HFFc6 (cell line): ENCODE measurements around the gene ATRAID. TPM values are rescaled to one million over a fixed set of nuclear protein-coding genes. Genes with fewer than 3 reads are reported as not detected.
"Not testable (repeated sequence)": the region's sequence is repeated elsewhere in the genome, so short reads cannot be mapped to it uniquely, and the experiment has no call there.

Source experiments
- DNase-seq: peaks from one replicate; pipeline ENCODE4 v3.0.0-alpha.2; 2018
- H3K27ac Mint-ChIP-seq: 2 replicates; pipeline ENCODE4 v1.8.0; 2020; ENCODE audit warnings: mild to moderate bottlenecking, mixed read lengths
- H3K27me3 Mint-ChIP-seq: 2 replicates; pipeline ENCODE4 v1.8.0; 2021; ENCODE audit warnings: mild to moderate bottlenecking, moderate library complexity, mixed read lengths; ENCODE audit not compliant: insufficient read depth
- H3K36me3 Mint-ChIP-seq: 2 replicates; pipeline ENCODE4 v1.8.0; 2021; ENCODE audit warnings: low read depth, mixed read lengths
- H3K4me1 Mint-ChIP-seq: 2 replicates; pipeline ENCODE4 v1.8.0; 2020; ENCODE audit warnings: low read depth, mixed read lengths
- H3K4me3 Mint-ChIP-seq: 2 replicates; pipeline ENCODE4 v1.8.0; 2020; ENCODE audit warnings: mild to moderate bottlenecking, moderate library complexity, mixed read lengths
- H3K9me3 Mint-ChIP-seq: 2 replicates; pipeline ENCODE4 v1.8.0; 2020; ENCODE audit warnings: mild to moderate bottlenecking, mixed read lengths
- CTCF ChIP-seq: fragments of 200-600 bp; sonication (generic); IDR thresholded peaks from 2 replicates; pipeline ENCODE4 v1.5.0; 2021; ENCODE audit warnings: antibody characterized with exemption, mild to moderate bottlenecking
- total RNA-seq, 6 experiments: library from RNA; stranded (reverse); fragmentation: NEBNext Ultra II Directional; extraction: Animal tissue kit (Norgen Biotek cat#: 25700); gene quantifications; 2 replicates in 1 of 6; 3 replicates in 5 of 6; pipeline ENCODE4 v1.2.3, GENCODE V29; 2021

Gene ATRAID
- total RNA-seq, 6 experiments from 2014 or later, result 98.8 to 123 (median 116) TPM

GRCh38 chr2:27189989-27190388 is 21.9 kb upstream of the ATRAID start:
- Mint-ChIP-seq H3K9me3 (no peaks in the 10 kb centered on the region), H3K36me3 (no peaks in the 10 kb centered on the region), H3K27ac (no peak overlapping the region), H3K4me1 (peaks cover 10% of the 10 kb centered on the region), H3K4me3 (no peak overlapping the region), H3K27me3 (peaks cover 12% of the 10 kb centered on the region)
- DNase-seq, result no peak
- TF ChIP-seq CTCF, result no peak

- Mint-ChIP-seq H3K9me3 (no peaks in the 10 kb centered on the region), H3K36me3 (no peaks in the 10 kb centered on the region), H3K27me3 (peaks cover 12% of the 10 kb centered on the region), H3K4me3 (no peak overlapping the region), H3K27ac (no peak overlapping the region), H3K4me1 (no peaks in the 10 kb centered on the region)
- peak; percentile 58 for DNase-seq
- peak; percentile 85 for TF ChIP-seq CTCF
Measured at GRCh38 chr2:27191070-27191829, 20.6 kb upstream of the ATRAID start.

GRCh38 chr2:27194538-27195354 is 17.1 kb upstream of the ATRAID start:
- no peak for TF ChIP-seq CTCF
- no peaks in the 10 kb centered on the region for H3K9me3 Mint-ChIP-seq
- no peak overlapping the region for H3K4me3 Mint-ChIP-seq
- H3K27ac Mint-ChIP-seq, result no peak overlapping the region
- peaks cover 7% of the 10 kb centered on the region for H3K27me3 Mint-ChIP-seq
- H3K4me1 Mint-ChIP-seq, result no peaks in the 10 kb centered on the region
- DNase-seq, result no peak
- no peaks in the 10 kb centered on the region for H3K36me3 Mint-ChIP-seq

- not testable (repeated sequence) for H3K9me3 Mint-ChIP-seq, H3K4me1 Mint-ChIP-seq, DNase-seq, H3K36me3 Mint-ChIP-seq, H3K4me3 Mint-ChIP-seq, H3K27ac Mint-ChIP-seq, H3K27me3 Mint-ChIP-seq
Measured at GRCh38 chr2:27195799-27196198, 16.0 kb upstream of the ATRAID start.

GRCh38 chr2:27198068-27198467 is 13.8 kb upstream of the ATRAID start:
- not testable (repeated sequence) for H3K4me3 Mint-ChIP-seq, DNase-seq, H3K27ac Mint-ChIP-seq, H3K4me1 Mint-ChIP-seq, H3K9me3 Mint-ChIP-seq, H3K27me3 Mint-ChIP-seq, H3K36me3 Mint-ChIP-seq

- TF ChIP-seq CTCF, result no peak
- Mint-ChIP-seq H3K27ac (no peak overlapping the region), H3K9me3 (no peaks in the 10 kb centered on the region), H3K4me3 (no peak overlapping the region), H3K27me3 (no peaks in the 10 kb centered on the region; the same call in 1 of the 2 replicates), H3K4me1 (no peaks in the 10 kb centered on the region), H3K36me3 (peaks cover 6% of the 10 kb centered on the region; the same call in 1 of the 2 replicates)
- DNase-seq, result no peak
Measured at GRCh38 chr2:27198627-27199026, 13.2 kb upstream of the ATRAID start.
